ENCODE results near the gene TCL1B.

Gene TCL1B

GRCh38 chr14:95690815-95691214 is 4.6 kb downstream of the TCL1B start:
- no peak overlapping the region for H3K4me3 ChIP-seq (ENCODE audit: low read depth, low read length)
- no peak for DNase-seq (ENCODE audit: low read depth)
- no peak for TF ChIP-seq CTCF (IDR thresholded peaks at IDR 0.05; ENCODE audit: low read depth, low read length, missing control alignments)
- in situ Hi-C loops (cut with HindIII; ENCODE audit: low sequenced_read_pairs), result no loop called here

- no peak overlapping the region for H3K4me3 ChIP-seq (ENCODE audit: low read depth, low read length)
- DNase-seq (ENCODE audit: low read depth), result no peak
- in situ Hi-C loops (cut with HindIII; ENCODE audit: low sequenced_read_pairs), result no loop called here
- no peak for TF ChIP-seq CTCF (IDR thresholded peaks at IDR 0.05; ENCODE audit: low read depth, low read length, missing control alignments)
These were observed 5.4 kb downstream of the TCL1B start for GRCh38 chr14:95691591-95691990.

GRCh38 chr14:95692109-95692508 is 5.9 kb downstream of the TCL1B start:
- no peak for TF ChIP-seq CTCF (IDR thresholded peaks at IDR 0.05; ENCODE audit: low read depth, low read length, missing control alignments)
- no peak overlapping the region for H3K4me3 ChIP-seq (ENCODE audit: low read depth, low read length)
- in situ Hi-C loops (cut with HindIII; ENCODE audit: low sequenced_read_pairs), result no loop called here
- DNase-seq (ENCODE audit: low read depth), result no peak

- no peak for TF ChIP-seq CTCF (IDR thresholded peaks at IDR 0.05; ENCODE audit: low read depth, low read length, missing control alignments)
- in situ Hi-C loops (cut with HindIII; ENCODE audit: low sequenced_read_pairs), result no loop called here
- DNase-seq (ENCODE audit: low read depth), result no peak
- no peak overlapping the region for H3K4me3 ChIP-seq (ENCODE audit: low read depth, low read length)
These were observed 8.8 kb downstream of the TCL1B start for GRCh38 chr14:95695051-95695450.

GRCh38 chr14:95695913-95696312 is 9.7 kb downstream of the TCL1B start:
- no peak for DNase-seq (ENCODE audit: low read depth)
- no peak for TF ChIP-seq CTCF (IDR thresholded peaks at IDR 0.05; ENCODE audit: low read depth, low read length, missing control alignments)
- in situ Hi-C loops (cut with HindIII; ENCODE audit: low sequenced_read_pairs), result no loop called here
- H3K4me3 ChIP-seq (ENCODE audit: low read depth, low read length), result no peak overlapping the region

GRCh38 chr14:95696741-95697140 is 10.5 kb downstream of the TCL1B start:
- TF ChIP-seq CTCF (IDR thresholded peaks at IDR 0.05; ENCODE audit: low read depth, low read length, missing control alignments), result no peak
- H3K4me3 ChIP-seq (ENCODE audit: low read depth, low read length), result no peak overlapping the region
- in situ Hi-C loops (cut with HindIII; ENCODE audit: low sequenced_read_pairs), result no loop called here
- no peak for DNase-seq (ENCODE audit: low read depth)

- no peak for TF ChIP-seq CTCF (IDR thresholded peaks at IDR 0.05; ENCODE audit: low read depth, low read length, missing control alignments)
- DNase-seq (ENCODE audit: low read depth), result no peak
- in situ Hi-C loops (cut with HindIII; ENCODE audit: low sequenced_read_pairs), result no loop called here
- no peak overlapping the region for H3K4me3 ChIP-seq (ENCODE audit: low read depth, low read length)
These were observed 11.5 kb downstream of the TCL1B start for GRCh38 chr14:95697764-95698163.
